HG03460 (cell line): ENCODE measurements around the gene MEF2D.

ENCODE experiments used
- ATAC-seq: cut with Tn5 transposase; IDR thresholded peaks from one replicate; pipeline ENCODE4 v1.9.1; 2021; ENCODE audit not compliant: unreplicated experiment

Gene MEF2D

GRCh38 chr1:156448134-156448967, 52.2 kb downstream of the MEF2D start:
- no peak for ATAC-seq

- ATAC-seq, result no peak
Observed at GRCh38 chr1:156445789-156446263, 54.7 kb downstream of the MEF2D start.

DNA sequence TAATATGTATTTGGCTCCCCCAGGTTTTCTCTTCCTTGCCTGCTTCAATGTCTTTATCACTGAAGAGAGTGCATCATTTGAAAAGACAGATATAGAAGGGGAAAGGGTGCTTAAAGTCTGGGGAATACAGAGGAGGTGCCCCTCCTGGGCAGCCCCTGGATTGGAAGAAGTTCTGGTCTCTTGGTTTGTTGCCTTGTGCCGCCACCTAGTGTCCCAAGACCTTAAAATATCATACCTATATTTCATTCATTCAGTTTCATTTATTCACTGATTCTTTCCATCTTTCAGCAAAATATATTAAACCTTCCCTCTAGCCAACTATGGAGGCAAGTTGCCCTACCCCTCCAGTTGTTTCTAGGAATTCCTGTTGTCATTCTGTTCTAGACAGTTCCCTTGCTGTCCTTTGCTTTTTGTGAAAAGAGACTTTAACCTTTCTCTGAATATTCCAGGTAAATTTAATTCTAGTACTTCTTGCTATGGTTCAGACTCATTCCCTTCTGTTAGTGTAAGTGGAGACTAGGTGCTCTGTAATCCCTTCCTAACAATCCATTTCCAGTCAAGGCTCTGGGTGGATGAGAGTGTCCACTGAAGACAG, 56.1 kb downstream of the MEF2D start:
- ATAC-seq, result no peak

GRCh38 chr1:156443286-156443685, 57.3 kb downstream of the MEF2D start:
- ATAC-seq, result no peak

DNA sequence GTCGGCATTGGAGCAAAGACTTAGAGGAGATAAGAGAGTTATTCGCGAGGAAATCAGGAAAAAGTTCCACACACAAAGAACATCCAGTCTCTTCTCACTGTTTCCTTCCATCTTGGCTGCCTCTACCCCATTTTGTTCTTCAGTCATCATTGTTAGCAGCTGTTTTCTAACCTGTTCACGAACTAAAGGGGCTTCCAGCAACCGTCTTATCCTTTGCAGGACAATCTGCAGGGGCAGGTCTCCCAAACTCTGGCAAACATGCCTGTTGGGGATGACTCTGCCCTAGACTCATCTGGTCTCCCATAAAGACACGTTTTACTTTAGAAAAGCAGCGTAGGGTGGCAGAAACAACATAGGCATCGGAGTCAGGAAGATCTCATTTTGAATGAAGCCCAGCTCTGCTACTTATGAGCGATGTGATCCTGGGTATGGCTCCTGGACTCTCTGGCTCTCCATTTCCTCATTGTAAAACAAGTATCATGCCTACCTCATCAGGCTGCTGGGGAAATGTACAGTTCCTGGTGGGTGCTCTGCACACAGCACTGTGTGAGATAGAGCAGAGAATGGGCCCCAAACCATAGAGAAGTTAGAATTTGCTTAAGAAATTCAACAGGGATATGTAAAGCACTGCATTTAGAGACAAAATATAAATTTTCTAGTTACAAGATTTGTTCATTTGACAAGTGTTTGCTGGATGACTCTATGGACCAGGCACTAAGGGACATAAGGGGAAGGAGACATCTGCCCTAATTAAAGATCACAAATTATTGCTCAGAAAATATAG, 59.7 kb downstream of the MEF2D start:
- ATAC-seq, result no peak

DNA sequence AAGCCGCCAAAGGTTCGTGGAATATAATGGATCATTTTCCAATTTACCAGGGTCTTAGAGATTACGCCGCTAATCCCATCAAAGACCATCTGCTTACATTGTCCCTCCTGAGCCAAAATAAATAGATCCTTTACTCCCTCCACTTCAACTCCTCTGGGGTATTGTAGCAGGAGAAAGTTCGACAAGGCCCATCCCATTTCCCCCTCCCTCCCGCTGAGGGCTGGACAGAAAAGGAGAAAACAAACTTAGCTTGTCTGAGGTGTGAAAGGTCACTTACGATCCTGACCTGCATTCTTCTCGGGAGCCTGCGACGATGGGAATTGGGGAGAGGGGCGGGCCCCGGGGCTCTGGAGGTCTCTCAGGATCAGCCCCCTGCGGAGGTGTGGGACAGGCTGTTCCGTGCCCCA, 60.8 kb downstream of the MEF2D start:
- ATAC-seq, result no peak

GRCh38 chr1:156439036-156439776, 61.4 kb downstream of the MEF2D start:
- ATAC-seq, result no peak

DNA sequence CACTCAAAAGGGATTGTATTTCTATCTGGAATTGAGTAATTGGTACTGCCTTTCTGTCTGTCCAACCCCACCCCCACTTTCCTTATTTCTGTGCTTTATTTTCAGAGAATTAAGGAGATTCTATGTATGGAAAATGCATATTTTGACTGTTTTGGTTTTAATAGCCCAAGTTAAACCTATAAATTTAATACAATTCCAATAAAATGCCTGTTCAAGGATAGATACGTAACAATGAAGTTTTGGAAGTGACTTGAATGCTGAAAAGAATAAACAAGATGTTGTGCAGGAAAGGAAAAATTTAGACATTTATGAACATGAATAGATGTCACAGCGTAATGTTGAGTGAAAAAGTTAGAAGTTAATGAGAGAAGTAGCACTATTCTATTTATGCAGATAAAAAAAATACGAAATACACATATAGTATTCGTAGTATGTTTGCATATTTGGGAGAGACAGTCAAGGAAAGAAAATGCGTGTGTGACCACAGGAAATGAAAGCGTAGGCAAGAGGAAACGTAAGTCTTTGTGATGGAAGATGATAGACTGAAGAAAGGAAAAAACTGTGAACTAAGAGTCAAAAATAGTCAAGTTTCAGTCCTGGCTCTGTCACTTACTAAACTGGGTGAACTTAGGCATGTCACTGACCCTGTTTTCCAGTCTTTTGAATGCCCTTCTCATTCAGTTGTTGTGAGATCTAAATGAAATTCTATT, 62.1 kb downstream of the MEF2D start:
- ATAC-seq, result no peak

- ATAC-seq, result no peak
Observed at GRCh38 chr1:156437037-156437867, 63.3 kb downstream of the MEF2D start.

GRCh38 chr1:156436141-156437036, 64.2 kb downstream of the MEF2D start:
- no peak for ATAC-seq

- no peak for ATAC-seq
Observed at GRCh38 chr1:156435545-156436140, 64.9 kb downstream of the MEF2D start.

DNA sequence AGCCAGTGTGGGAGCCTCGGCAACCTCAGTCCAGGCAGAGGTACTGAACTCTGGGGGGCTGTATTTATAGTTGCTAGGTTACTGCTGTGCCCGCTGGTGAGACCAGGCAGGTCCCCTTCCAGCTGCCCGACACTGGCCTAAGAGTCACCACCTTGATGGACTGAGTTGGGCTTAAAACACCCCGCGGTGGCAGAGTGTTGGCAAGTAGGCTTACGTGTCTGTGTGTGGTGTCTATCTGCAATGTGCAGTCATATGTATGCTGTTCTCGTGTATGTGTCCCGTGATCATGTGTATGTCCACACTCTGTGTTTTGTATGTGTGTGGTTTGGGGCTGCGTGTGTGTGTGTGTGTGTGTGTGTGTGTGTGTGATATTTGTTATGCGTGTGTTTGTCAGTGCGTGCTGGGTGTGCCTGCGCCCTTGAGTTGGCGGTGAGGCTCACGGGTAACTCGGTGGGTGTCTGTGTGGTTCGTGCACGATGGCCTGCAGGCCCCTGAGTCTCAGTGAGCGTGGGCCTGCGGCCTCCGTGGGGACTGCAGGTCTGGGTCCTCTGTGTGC, 65.5 kb downstream of the MEF2D start:
- ATAC-seq, result no peak

DNA sequence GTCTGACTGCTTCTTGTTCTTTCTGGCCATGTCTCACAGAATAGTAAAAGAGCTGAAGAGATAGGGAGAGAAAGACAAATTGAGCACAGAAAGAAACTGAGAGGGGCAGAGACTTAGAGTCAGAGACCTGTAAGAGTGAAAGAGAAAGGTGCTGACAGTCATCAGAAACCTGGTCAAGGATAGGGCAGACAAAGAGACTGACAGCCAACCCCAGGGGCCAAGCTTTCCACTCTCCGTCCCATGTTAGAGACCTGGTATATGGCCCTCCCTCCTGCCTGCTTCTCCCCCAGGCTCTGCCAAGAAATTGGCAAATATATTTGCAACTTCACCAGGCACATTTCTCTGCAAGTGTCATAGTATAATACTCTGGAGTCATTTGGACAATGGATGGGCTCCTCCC, 67.0 kb downstream of the MEF2D start:
- ATAC-seq, result no peak

- no peak for ATAC-seq
Observed at GRCh38 chr1:156433032-156433431, 67.5 kb downstream of the MEF2D start.

DNA sequence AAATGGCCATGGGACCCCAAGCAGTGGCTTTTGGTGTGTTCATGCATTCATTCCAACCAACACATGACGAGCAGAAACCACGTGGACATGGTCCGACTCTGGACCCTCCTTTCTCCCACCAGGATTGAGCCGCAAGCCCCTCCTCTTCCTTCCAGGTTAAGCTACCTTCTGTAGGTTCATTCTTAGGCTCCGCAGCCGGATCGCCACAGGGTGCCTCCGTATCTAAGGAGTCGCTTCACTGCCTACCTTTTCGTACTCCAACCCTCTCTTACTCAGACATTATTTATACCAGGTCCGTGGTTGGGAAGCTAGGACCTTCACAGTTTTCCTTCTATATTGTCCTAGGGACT, 67.9 kb downstream of the MEF2D start:
- ATAC-seq, result no peak

DNA sequence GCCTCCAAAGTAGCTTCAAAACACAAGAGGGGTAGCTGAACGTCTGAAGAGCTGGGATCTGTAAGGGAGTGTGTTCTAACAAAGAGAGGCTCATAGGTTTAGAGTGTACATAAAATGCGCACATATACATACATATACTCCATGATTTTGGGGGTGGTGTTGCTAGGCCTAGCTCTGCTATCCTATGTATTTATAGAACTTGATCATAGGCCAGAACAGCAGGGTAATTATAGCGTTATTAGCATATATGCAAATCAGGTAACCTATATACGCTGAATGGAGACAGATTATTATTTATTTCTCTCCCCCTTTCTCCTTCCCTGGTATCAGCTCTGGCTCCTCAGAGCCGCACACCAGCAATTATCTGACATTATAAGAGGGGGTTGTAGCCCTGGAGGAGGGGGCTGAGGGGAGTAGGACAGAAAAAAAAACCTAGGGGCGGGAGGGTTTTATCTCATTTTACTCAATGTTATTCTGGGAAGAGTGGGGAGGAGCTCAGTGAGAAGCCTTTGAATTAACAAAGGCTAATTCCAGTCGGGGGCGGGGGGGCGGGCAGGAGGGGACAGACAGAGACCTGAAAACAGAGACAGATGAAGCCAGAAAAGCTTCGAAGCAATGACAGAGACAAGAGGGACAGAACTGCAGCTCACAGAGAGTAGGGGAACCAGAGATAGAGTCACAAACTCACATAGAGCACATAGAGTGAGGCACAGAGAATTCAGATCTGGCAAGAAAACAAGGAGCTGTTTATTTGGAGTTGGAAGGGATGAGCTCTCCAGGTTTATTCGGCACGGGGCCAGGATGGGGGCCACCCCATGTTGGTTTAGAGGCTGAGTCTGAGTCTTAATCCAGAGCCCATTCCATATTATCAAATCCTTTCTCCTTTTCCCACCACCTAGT, 68.6 kb downstream of the MEF2D start:
- no peak for ATAC-seq

DNA sequence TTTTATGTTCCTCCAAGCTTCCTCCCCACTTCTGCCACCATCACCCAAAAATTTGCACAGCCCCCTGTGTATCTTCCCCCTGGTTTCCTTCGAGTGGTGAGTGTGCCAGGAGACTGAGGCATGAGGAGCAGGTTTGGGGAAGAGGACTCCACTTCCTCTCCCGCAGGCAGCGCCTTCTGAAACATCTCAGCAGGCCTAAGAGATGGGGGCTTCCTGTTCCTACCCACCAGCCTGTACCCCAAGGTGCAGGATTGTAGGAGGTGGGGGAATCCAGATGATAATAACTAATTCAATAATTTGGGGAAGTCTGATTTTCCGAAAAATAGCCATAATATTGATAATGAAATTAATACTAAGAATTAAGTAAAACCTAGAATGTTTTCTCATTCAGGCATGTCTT, 69.2 kb downstream of the MEF2D start:
- ATAC-seq, result no peak
